ENCODE measurements around the gene LIN9. TPM values are rescaled to one million over a fixed set of nuclear protein-coding genes. Genes with fewer than 3 reads are reported as not detected.
A peak's percentile ranks its signal among the peaks of the same experiment; 100 is the strongest.

The LIN9 gene
- 2.8 and 4.0 TPM in 2 replicates for total RNA-seq (2014; rRNA removed; shearing (Covaris generic))
- polyA plus RNA-seq (2016; fragmentation: Nextera tagmentation; extraction: Ambion mirVana): 3.9 and 4.7 TPM in 2 replicates

GRCh38 chr1:226308723-226309397, at the start of gene LIN9:
Gene LIN9 (minus strand): TSS chr1:226309164. CDS start chr1:226309139, 25 bp downstream.
- H3K9me2 ChIP-seq (ENCODE audit: insufficient read depth): no peaks in the 10 kb centered on the region
- no peaks in the 10 kb centered on the region for H4K20me1 ChIP-seq (ENCODE audit: insufficient read depth)
- H3K27me3 ChIP-seq (replicated peaks; ENCODE audit: insufficient read depth): no peaks in the 10 kb centered on the region; the same call in 1 of the 2 replicates
- TF ChIP-seq EZH2phosphoT487 (IDR thresholded peaks at IDR 0.05; ENCODE audit: insufficient read depth, low read depth) (no peak), EZH2 (IDR thresholded peaks at IDR 0.05; ENCODE audit: insufficient read depth, poor library complexity, severe bottlenecking) (no peak)
- 0 out of 2 replicates have a peak, but pooled peaks cover 4% of the 10 kb centered on the region for H3K4me1 ChIP-seq (ENCODE audit: insufficient read depth)
- in situ Hi-C loops (cut with MboI): no loop called here
- H2AFZ ChIP-seq: peak within 1 kb of the TSS; percentile 100
- DNase-seq: peak; percentile 97
- H3K9ac ChIP-seq: peak within 1 kb of the TSS; percentile 94
- no peaks in the 10 kb centered on the region for H3F3A ChIP-seq (ENCODE audit: insufficient read depth)
- WGBS, 2 experiments (ENCODE audit: low coverage in 1 of 2, low lambda C conversion rate in 2 of 2, missing lambda C conversion rate in 2 of 2): 0 to 1% methylated on average over 49 to 69 of the region's 77 CpGs
- H3K36me3 ChIP-seq (ENCODE audit: low read depth): no peaks in the 10 kb centered on the region
- H3K9me3 ChIP-seq (ENCODE audit: low read depth): no peaks in the 10 kb centered on the region
- peak within 1 kb of the TSS; percentile 88 for H3K4me2 ChIP-seq (ENCODE audit: unreplicated experiment)
- H3K27ac ChIP-seq: peak within 1 kb of the TSS; percentile 71
- peak within 1 kb of the TSS; percentile 100 for H3K4me3 ChIP-seq
- H3K79me2 ChIP-seq (ENCODE audit: insufficient read depth): peaks cover 36% of the 10 kb centered on the region

- Histone ChIP-seq H3K9ac (no peak overlapping the region), H3K27ac (no peak overlapping the region), H4K20me1 (ENCODE audit: insufficient read depth) (no peaks in the 10 kb centered on the region), H3K79me2 (ENCODE audit: insufficient read depth) (no peaks in the 10 kb centered on the region), H3K4me3 (no peak overlapping the region), H3K4me2 (ENCODE audit: unreplicated experiment) (no peak overlapping the region), H3K4me1 (ENCODE audit: insufficient read depth) (no peaks in the 10 kb centered on the region), H3K9me3 (ENCODE audit: low read depth) (no peaks in the 10 kb centered on the region), H3K36me3 (ENCODE audit: low read depth) (peaks cover 1% of the 10 kb centered on the region; the same call in 1 of the 2 replicates), H3F3A (ENCODE audit: insufficient read depth) (no peaks in the 10 kb centered on the region), H3K27me3 (replicated peaks; ENCODE audit: insufficient read depth) (no peaks in the 10 kb centered on the region), H3K9me2 (ENCODE audit: insufficient read depth) (no peaks in the 10 kb centered on the region), H2AFZ (no peak overlapping the region)
- DNase-seq: no peak
- no peak for TF ChIP-seq EZH2phosphoT487 (IDR thresholded peaks at IDR 0.05; ENCODE audit: insufficient read depth, low read depth)
- no peak for TF ChIP-seq EZH2 (IDR thresholded peaks at IDR 0.05; ENCODE audit: insufficient read depth, poor library complexity, severe bottlenecking)
- in situ Hi-C loops (cut with MboI): no loop called here
- 98 to 100% methylated on average over 2 of the region's 2 CpGs for WGBS, 2 experiments (ENCODE audit: low coverage in 1 of 2, low lambda C conversion rate in 2 of 2, missing lambda C conversion rate in 2 of 2)
These were observed 48.5 kb upstream of the LIN9 start for GRCh38 chr1:226357416-226357815.

- Histone ChIP-seq H3K9me2 (ENCODE audit: insufficient read depth) (no peaks in the 10 kb centered on the region), H3K9me3 (ENCODE audit: low read depth) (no peaks in the 10 kb centered on the region), H3K27me3 (replicated peaks; ENCODE audit: insufficient read depth) (no peaks in the 10 kb centered on the region), H3K4me1 (ENCODE audit: insufficient read depth) (no peaks in the 10 kb centered on the region), H3F3A (ENCODE audit: insufficient read depth) (no peaks in the 10 kb centered on the region), H3K4me2 (ENCODE audit: unreplicated experiment) (no peak overlapping the region), H3K27ac (no peak overlapping the region), H3K36me3 (ENCODE audit: low read depth) (no peaks in the 10 kb centered on the region), H3K9ac (no peak overlapping the region), H3K4me3 (no peak overlapping the region), H2AFZ (no peak overlapping the region), H4K20me1 (ENCODE audit: insufficient read depth) (no peaks in the 10 kb centered on the region), H3K79me2 (ENCODE audit: insufficient read depth) (no peaks in the 10 kb centered on the region)
- in situ Hi-C loops (cut with MboI): no loop called here
- TF ChIP-seq EZH2phosphoT487 (IDR thresholded peaks at IDR 0.05; ENCODE audit: insufficient read depth, low read depth) (no peak), EZH2 (IDR thresholded peaks at IDR 0.05; ENCODE audit: insufficient read depth, poor library complexity, severe bottlenecking) (no peak)
- DNase-seq: no peak
- 57 to 58% methylated on average over 6 of the region's 6 CpGs for WGBS, 2 experiments (ENCODE audit: low coverage in 1 of 2, low lambda C conversion rate in 2 of 2, missing lambda C conversion rate in 2 of 2)
These were observed 46.9 kb upstream of the LIN9 start for GRCh38 chr1:226355669-226356551.

GRCh38 chr1:226355016-226355415, 46.1 kb upstream of the LIN9 start:
- DNase-seq: no peak
- H3K36me3 ChIP-seq (ENCODE audit: low read depth): no peaks in the 10 kb centered on the region
- no peaks in the 10 kb centered on the region for H4K20me1 ChIP-seq (ENCODE audit: insufficient read depth)
- in situ Hi-C loops (cut with MboI): no loop called here
- no peak overlapping the region for H3K4me3 ChIP-seq
- no peak for TF ChIP-seq EZH2 (IDR thresholded peaks at IDR 0.05; ENCODE audit: insufficient read depth, poor library complexity, severe bottlenecking)
- no peak for TF ChIP-seq EZH2phosphoT487 (IDR thresholded peaks at IDR 0.05; ENCODE audit: insufficient read depth, low read depth)
- no peak overlapping the region for H3K4me2 ChIP-seq (ENCODE audit: unreplicated experiment)
- H2AFZ ChIP-seq: no peak overlapping the region
- no peaks in the 10 kb centered on the region for H3K27me3 ChIP-seq (replicated peaks; ENCODE audit: insufficient read depth)
- H3K79me2 ChIP-seq (ENCODE audit: insufficient read depth): no peaks in the 10 kb centered on the region
- no peaks in the 10 kb centered on the region for H3F3A ChIP-seq (ENCODE audit: insufficient read depth)
- H3K4me1 ChIP-seq (ENCODE audit: insufficient read depth): no peaks in the 10 kb centered on the region
- H3K9ac ChIP-seq: no peak overlapping the region
- no peak overlapping the region for H3K27ac ChIP-seq
- WGBS, 2 experiments (ENCODE audit: low coverage in 1 of 2, low lambda C conversion rate in 2 of 2, missing lambda C conversion rate in 2 of 2): 98% methylated on average over 9 to 10 of the region's 10 CpGs
- H3K9me2 ChIP-seq (ENCODE audit: insufficient read depth): no peaks in the 10 kb centered on the region
- H3K9me3 ChIP-seq (ENCODE audit: low read depth): no peaks in the 10 kb centered on the region
